ENCODE results near the gene TCF12. TPM values are rescaled to one million over a fixed set of nuclear protein-coding genes. Genes with fewer than 3 reads are reported as not detected.

The TCF12 gene
- total RNA-seq, 4 donors from 2014 or later, result 108 to 177 (median 148) TPM

DNA sequence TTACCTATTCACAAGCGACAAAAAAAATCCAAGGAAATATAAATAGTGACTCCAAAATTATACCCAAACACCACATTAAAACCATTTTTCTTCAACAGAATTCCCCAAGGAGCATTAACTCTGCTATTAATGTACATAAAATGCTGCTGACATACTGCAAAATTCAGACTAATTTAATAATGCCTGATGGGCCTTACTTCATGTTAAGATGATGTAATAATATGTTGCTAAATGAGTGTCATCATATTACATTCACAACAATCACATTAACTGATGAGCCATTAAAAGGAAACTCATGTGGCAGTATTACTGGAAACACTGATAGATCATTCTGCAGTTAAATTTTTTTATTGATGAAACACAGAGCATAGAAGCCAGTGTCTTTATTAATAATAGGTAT is 253.0 kb downstream of the TCF12 start:
- WGBS, result 92% methylated on average over 1 of the region's 1 CpG
- Histone ChIP-seq H3K36me3 (peaks cover 0 to 9% (median 8%) of the 10 kb centered on the region in 4 donors), H3K27me3 (no peaks in the 10 kb centered on the region), H3K4me3 (no peak overlapping the region), H3K4me1 (no peaks in the 10 kb centered on the region), H3K9me3 (no peaks in the 10 kb centered on the region), H3K27ac (replicated peaks in 1 of 4) (no peak overlapping the region)
- no peak for DNase-seq (ENCODE audit: extremely low spot score)
- TF ChIP-seq EP300 (IDR thresholded peaks at IDR 0.05) (no peak), POLR2A (IDR thresholded peaks at IDR 0.05; ENCODE audit: low read depth) (no peak), CTCF (IDR thresholded peaks at IDR 0.05) (no peak), POLR2AphosphoS5 (IDR thresholded peaks at IDR 0.05) (no peak)
- intact Hi-C loops (cut with DNase I), result no loop called here

DNA sequence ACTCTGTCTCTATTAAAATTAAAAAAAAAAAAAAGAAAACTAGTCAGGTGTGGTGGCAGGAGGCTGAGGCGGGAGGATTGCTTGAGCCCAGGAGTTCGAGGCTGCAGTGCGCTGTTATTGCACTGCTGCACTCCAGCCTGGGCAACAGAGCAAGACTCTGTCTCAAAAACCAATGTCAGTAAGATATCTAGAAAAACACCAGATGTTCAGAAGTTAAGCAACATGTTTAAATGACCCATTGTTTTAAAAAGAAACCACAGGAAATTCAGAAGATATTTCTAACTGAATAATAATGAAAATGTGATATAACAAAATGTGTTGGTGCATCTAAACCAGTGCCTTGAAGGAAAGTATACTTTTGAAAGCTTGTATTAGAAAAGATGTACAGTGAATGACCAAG is 254.5 kb downstream of the TCF12 start:
- H3K4me3 ChIP-seq, result no peak overlapping the region
- 86% methylated on average over 3 of the region's 3 CpGs for WGBS
- DNase-seq (ENCODE audit: extremely low spot score), result no peak
- H3K27ac ChIP-seq (replicated peaks in 1 of 4), result no peak overlapping the region
- intact Hi-C loops (cut with DNase I), result no loop called here
- no peaks in the 10 kb centered on the region for H3K27me3 ChIP-seq
- H3K4me1 ChIP-seq, result no peaks in the 10 kb centered on the region
- H3K9me3 ChIP-seq, result no peaks in the 10 kb centered on the region
- H3K36me3 ChIP-seq, result peaks cover 0 to 4% (median 0%) of the 10 kb centered on the region in 4 donors
- TF ChIP-seq CTCF (IDR thresholded peaks at IDR 0.05), result no peak
- no peak for TF ChIP-seq POLR2AphosphoS5 (IDR thresholded peaks at IDR 0.05)
- no peak for TF ChIP-seq POLR2A (IDR thresholded peaks at IDR 0.05; ENCODE audit: low read depth)
- no peak for TF ChIP-seq EP300 (IDR thresholded peaks at IDR 0.05)

GRCh38 chr15:57183041-57183440 is 264.6 kb downstream of the TCF12 start:
- TF ChIP-seq POLR2A (IDR thresholded peaks at IDR 0.05; ENCODE audit: low read depth) (no peak), CTCF (IDR thresholded peaks at IDR 0.05) (no peak), POLR2AphosphoS5 (IDR thresholded peaks at IDR 0.05) (no peak), EP300 (IDR thresholded peaks at IDR 0.05) (no peak)
- no peak for DNase-seq (ENCODE audit: extremely low spot score)
- Histone ChIP-seq H3K36me3 (no peaks in the 10 kb centered on the region), H3K9me3 (no peaks in the 10 kb centered on the region), H3K27ac (replicated peaks in 1 of 4) (no peak overlapping the region), H3K4me1 (peaks cover 12 to 27% (median 15%) of the 10 kb centered on the region in 4 donors), H3K4me3 (no peak overlapping the region), H3K27me3 (no peaks in the 10 kb centered on the region)
- 78% methylated on average over 1 of the region's 1 CpG for WGBS
- intact Hi-C loops (cut with DNase I), result no loop called here

GRCh38 chr15:57183614-57184344 is 265.3 kb downstream of the TCF12 start:
- 42% methylated on average over 5 of the region's 5 CpGs for WGBS

More at GRCh38 chr15:57183614-57184344, 265.3 kb downstream of the TCF12 start:
- peaks cover 12 to 27% (median 15%) of the 10 kb centered on the region in 4 donors for H3K4me1 ChIP-seq
- no peaks in the 10 kb centered on the region for H3K27me3 ChIP-seq
- TF ChIP-seq CTCF (IDR thresholded peaks at IDR 0.05) (no peak), POLR2A (IDR thresholded peaks at IDR 0.05; ENCODE audit: low read depth) (no peak), EP300 (IDR thresholded peaks at IDR 0.05) (no peak), POLR2AphosphoS5 (IDR thresholded peaks at IDR 0.05) (no peak)
- intact Hi-C loops (cut with DNase I), result no loop called here
- H3K9me3 ChIP-seq, result no peaks in the 10 kb centered on the region
- H3K27ac ChIP-seq (replicated peaks in 1 of 4), result peak overlapping the region in 2 of 4 donors; percentile 4 to 15
- no peak overlapping the region for H3K4me3 ChIP-seq
- H3K36me3 ChIP-seq, result no peaks in the 10 kb centered on the region
- no peak for DNase-seq (ENCODE audit: extremely low spot score)

Data from esophagus muscularis mucosa (tissue), 4 donors.